Heart right ventricle (tissue), 16 donors: Measurements from ENCODE around the gene NPC1L1. TPM values are rescaled to one million over a fixed set of nuclear protein-coding genes. Genes with fewer than 3 reads are reported as not detected.

Experiments used
- ATAC-seq, 8 donors: fragments of 200-7000 bp; cut with Tn5 transposase; one replicate each; pipeline ENCODE4 v1.9.1; 2020; ENCODE audit warnings: mild to moderate bottlenecking in 8 of 8, moderate library complexity in 8 of 8, moderate number of reproducible peaks in 1 of 8
- DNase-seq, 2 donors: peaks; one replicate each; pipeline ENCODE4 v3.0.0-alpha.2; 2020
- H3K27ac ChIP-seq, 10 donors: fragments of 200-600 bp; sonication (generic) in 2 of 10; one replicate each; pipeline versions ENCODE4 v1.5.0 to v1.8.0; 2020 to 2022; ENCODE audit warnings: mild to moderate bottlenecking in 3 of 10
- H3K27me3 ChIP-seq, 7 donors: fragments of 200-600 bp; one replicate each; pipeline ENCODE4 v1.8.0; 2021 to 2022; ENCODE audit warnings: mild to moderate bottlenecking in 2 of 7
- H3K36me3 ChIP-seq, 9 donors: fragments of 200-600 bp; sonication (generic) in 1 of 9; one replicate each; pipeline versions ENCODE4 v1.5.0 to v1.8.0; 2020 to 2022; ENCODE audit warnings: mild to moderate bottlenecking in 2 of 9
- H3K4me1 ChIP-seq, 9 donors: fragments of 200-600 bp; sonication (generic) in 1 of 9; one replicate each; pipeline versions ENCODE4 v1.5.0 to v1.8.0; 2020 to 2022; ENCODE audit warnings: mild to moderate bottlenecking in 4 of 9
- H3K4me3 ChIP-seq, 10 donors: fragments of 200-600 bp; sonication (generic) in 2 of 10; one replicate each; pipeline versions ENCODE4 v1.5.0 to v1.8.0; 2020 to 2022; ENCODE audit warnings: mild to moderate bottlenecking in 7 of 10, moderate library complexity in 2 of 10
- H3K9me3 ChIP-seq, 11 donors: fragments of 200-600 bp in 10 of 11; sonication (generic) in 2 of 11; one replicate each; pipeline versions ENCODE4 v1.5.0 to v1.8.0; 2013 to 2022; ENCODE audit warnings: mild to moderate bottlenecking in 2 of 11, control low read depth in 1 of 11, moderate library complexity in 1 of 11
- WGBS, 2 donors: extraction: QIAGEN DNeasy Blood & Tissue Kit; methylation state at CpG; one replicate each; pipeline ENCODE4 v1.1.7; 2013; ENCODE audit warnings: inconsistent platforms in 1 of 2; 5-methylcytosine and 5-hydroxymethylcytosine counted together
- intact Hi-C, 10 donors: fragments of 100-400 bp; cut with DNase I; formaldehyde crosslinking; loops; one replicate each; pipeline versions ENCODE4 v1.11.1 to v1.14.2; 2022
- polyA plus RNA-seq, 2 donors: library from polyadenylated mRNA; stranded (reverse); fragments of 200-250 nt; gene quantifications; one replicate each; pipeline ENCODE4 v1.2.3, GENCODE V29; 2013
- total RNA-seq, 10 donors: library from RNA; stranded (reverse); fragmentation: NEBNext Ultra II Directional in 3 of 10; extraction: Animal tissue kit (Norgen Biotek cat#: 25700) in 3 of 10; gene quantifications; one replicate each; pipeline versions ENCODE4 v1.2.1 to v1.2.4, GENCODE V29; 2021 to 2023
- TF ChIP-seq, protein P1 (sequence below), 9 donors: fragments of 200-600 bp; sonication (generic) in 2 of 9; IDR thresholded peaks; one replicate each; pipeline versions ENCODE4 v1.5.0 to v1.8.0; 2021 to 2022; ENCODE audit warnings: antibody characterized with exemption in 9 of 9, mild to moderate bottlenecking in 5 of 9, moderate library complexity in 1 of 9
- donor health status: Arrhythmogenic right ventricular cardiomyopathy.
- donor health status: ischemic (EF 13 %, LVEDD 7.1; RV severe dilation, severe dysfunction).
- donor health status: healthy with polysubstance abuse.
- donor health status: DM: no; HTN: yes; CAD: no.
- donor health status: DM: no; HTN: no; CAD: no.
- donor health status: ischemic (EF 25% LVEDD 6.9; RV normal size, moderate dysfunction).
- donor health status: ischemic (EF 25% LVEDD 5.7; RV mildly dilated, moderate dysfunction).
- donor health status: healthy.
- donor health status: DM: yes; HTN: yes; CAD: no.
- donor health status: Ischemic cardiomyopathy.
- donor health status: ischemic (EF 35%, LVEDD 5.7; RV mildly dilated, moderate dysfunction).
- donor health status: nonischemic (EF 11% LVEDD 7.7; RV severe dilation, severe dysfunction).
- donor health status: DM: yes; HTN: yes; CAD: no.
- donor health status: PGD.
- donor health status: ischemic (EF 29% LVEDD 5.4; RV normal size, mild dysfunction).
- donor health status: nonischemic (EF 23%, LVEDD 6.1; RV moderate dilation, normal function).

The NPC1L1 gene
- total and polyA plus RNA-seq, 12 donors, result under 0.01 to 0.29 (median 0.12) TPM; not detected in 1

DNA sequence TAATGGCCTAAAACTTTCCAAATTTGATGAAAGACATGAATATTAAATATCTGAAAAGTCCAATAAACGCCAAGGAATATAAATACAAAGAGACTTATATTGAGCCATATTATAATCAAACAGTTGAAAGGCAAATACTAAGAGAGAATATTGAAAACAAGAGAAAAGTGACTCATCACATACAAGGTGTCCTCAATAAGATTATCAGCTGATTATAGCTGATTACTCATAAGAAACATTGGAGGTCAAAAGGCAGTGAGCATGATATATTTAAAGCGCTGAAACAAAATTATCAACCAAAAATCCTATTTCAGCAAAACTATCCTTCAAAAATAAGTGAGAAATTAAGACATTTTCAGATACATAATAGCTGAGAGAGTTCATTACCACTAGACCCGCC, 7.8 kb upstream of the NPC1L1 start:
- no peaks in the 10 kb centered on the region for H3K4me1 ChIP-seq

DNA sequence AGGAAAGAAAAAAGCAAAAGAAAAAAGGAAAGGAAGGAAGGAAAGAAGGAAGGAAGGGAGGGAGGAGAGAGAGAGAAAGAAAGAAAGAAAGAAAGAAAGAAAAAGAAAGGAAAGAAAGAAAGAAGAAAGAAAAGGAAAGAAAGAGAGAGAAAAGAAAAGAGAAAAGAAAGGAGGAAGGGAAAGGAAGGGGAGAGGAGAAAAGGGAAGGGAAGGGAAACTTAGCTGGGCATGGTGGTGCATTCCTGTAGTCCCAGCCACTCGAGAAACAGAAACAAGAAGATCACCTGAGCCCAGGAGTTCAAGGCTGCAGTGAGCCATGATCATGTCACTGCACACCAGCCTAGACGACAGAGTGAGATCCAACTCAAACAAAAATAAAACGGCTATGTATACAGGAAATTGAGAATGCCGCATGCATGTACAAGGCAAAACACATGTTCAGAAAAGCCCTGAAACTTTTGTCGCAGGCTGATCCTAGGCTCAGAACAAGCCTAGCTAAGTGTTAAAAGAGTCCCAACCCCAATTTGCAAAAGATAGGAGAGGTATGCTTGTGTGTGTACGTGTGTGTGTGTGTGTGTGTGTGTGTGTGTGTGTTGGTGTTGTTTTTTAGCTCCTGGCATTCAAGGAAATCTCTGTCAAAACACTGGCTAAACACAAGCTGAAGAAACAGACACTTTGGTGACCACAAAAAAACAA, 6.6 kb upstream of the NPC1L1 start:
- no peak overlapping the region for H3K27ac ChIP-seq
- no peak overlapping the region for H3K4me3 ChIP-seq
- H3K36me3 ChIP-seq, result no peaks in the 10 kb centered on the region
- intact Hi-C loops, result no loop called here
- no peaks in the 10 kb centered on the region for H3K9me3 ChIP-seq
- ATAC-seq (no peak), DNase-seq (no peak)
- TF ChIP-seq, protein P1, sequence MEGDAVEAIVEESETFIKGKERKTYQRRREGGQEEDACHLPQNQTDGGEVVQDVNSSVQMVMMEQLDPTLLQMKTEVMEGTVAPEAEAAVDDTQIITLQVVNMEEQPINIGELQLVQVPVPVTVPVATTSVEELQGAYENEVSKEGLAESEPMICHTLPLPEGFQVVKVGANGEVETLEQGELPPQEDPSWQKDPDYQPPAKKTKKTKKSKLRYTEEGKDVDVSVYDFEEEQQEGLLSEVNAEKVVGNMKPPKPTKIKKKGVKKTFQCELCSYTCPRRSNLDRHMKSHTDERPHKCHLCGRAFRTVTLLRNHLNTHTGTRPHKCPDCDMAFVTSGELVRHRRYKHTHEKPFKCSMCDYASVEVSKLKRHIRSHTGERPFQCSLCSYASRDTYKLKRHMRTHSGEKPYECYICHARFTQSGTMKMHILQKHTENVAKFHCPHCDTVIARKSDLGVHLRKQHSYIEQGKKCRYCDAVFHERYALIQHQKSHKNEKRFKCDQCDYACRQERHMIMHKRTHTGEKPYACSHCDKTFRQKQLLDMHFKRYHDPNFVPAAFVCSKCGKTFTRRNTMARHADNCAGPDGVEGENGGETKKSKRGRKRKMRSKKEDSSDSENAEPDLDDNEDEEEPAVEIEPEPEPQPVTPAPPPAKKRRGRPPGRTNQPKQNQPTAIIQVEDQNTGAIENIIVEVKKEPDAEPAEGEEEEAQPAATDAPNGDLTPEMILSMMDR (IDR thresholded peaks at IDR 0.05), result no peak
- H3K27me3 ChIP-seq, result no peaks in the 10 kb centered on the region
- no peaks in the 10 kb centered on the region for H3K4me1 ChIP-seq
- WGBS, 2 donors, result 28 to 38% methylated on average over 6 of the region's 6 CpGs

More for the DNA sequence above, 7.8 kb upstream of the NPC1L1 start:
- no peak for ATAC-seq
- Histone ChIP-seq H3K27me3 (no peaks in the 10 kb centered on the region), H3K9me3 (no peaks in the 10 kb centered on the region), H3K4me3 (no peak overlapping the region), H3K36me3 (no peaks in the 10 kb centered on the region), H3K27ac (no peak overlapping the region)
- DNase-seq, result no peak
- intact Hi-C loops, result no loop called here
- TF ChIP-seq, protein P1 (IDR thresholded peaks at IDR 0.05), result no peak
- 86 to 93% methylated on average over 3 of the region's 3 CpGs for WGBS, 2 donors

DNA sequence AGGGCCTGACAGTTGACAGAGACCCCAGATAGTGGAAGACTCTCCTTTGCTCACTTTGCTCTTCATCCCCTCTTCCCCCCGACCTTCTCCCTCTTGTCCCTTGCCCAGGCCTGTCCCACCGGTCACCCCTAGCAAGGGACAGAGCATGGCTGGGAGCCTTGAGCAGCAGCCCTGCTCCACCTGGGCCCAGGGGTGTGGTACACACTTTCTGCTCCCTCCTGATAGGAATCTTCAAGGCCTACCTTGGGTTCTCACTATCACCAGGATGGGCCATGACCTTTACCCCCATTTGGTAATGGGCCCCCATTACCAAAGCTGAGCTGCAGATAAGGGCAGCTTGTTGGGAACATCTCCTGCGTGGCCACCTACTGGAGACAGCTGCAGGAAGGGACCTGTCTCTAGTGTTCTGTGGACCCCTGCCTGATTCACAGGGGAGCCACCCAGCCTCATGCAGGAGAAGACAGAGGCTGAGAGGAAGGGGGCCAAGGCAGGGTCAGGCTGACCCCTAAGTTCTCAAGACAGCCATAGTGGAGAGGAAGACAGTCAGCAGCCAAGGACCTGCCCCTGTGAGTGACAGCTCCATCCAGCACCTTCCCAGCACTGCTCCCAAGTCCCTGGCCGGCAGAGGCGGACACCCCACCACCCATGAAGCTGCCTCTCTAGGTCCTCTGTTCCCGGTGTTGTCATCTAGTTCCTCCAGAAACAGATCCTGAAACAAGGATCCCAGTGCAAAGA, 913 bp upstream of the NPC1L1 start:
- DNase-seq, result no peak
- WGBS, 2 donors, result 88 to 91% methylated on average over 6 of the region's 6 CpGs
- TF ChIP-seq, protein P1 (IDR thresholded peaks at IDR 0.05), result no peak
- no peaks in the 10 kb centered on the region for H3K9me3 ChIP-seq
- H3K36me3 ChIP-seq, result no peaks in the 10 kb centered on the region
- no peaks in the 10 kb centered on the region for H3K4me1 ChIP-seq
- no peaks in the 10 kb centered on the region for H3K27me3 ChIP-seq
- intact Hi-C loops, result no loop called here
- ATAC-seq, result no peak
- no peak overlapping the region for H3K4me3 ChIP-seq
- no peak overlapping the region for H3K27ac ChIP-seq

DNA sequence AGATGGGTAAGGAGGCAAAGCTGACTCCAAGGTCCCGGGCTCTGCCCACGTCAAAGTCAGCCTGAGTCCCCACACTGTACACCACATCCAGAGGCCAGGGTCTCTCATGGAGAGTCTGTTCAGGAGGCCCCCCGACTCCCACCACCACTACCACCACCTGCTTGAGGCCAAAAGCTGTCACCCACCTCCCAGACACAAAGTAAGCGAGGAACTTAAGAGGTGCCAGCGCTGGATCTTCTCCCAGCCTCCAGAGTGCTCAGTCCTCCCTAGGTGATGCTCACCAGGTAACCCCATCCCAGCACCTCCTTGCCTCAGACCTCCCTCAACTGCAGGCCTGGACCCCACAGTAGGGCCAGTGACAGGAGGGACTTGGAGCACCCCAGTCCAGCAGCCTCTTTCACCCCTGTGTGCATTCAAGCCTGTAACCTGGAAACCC, 520 bp downstream of the NPC1L1 start:
- no peak overlapping the region for H3K27ac ChIP-seq
- DNase-seq, result no peak
- no peaks in the 10 kb centered on the region for H3K9me3 ChIP-seq
- WGBS, 2 donors, result 92 to 94% methylated on average over 5 of the region's 5 CpGs
- ATAC-seq, result no peak
- intact Hi-C loops, result no loop called here
- H3K4me3 ChIP-seq, result no peak overlapping the region
- H3K36me3 ChIP-seq, result no peaks in the 10 kb centered on the region
- no peaks in the 10 kb centered on the region for H3K4me1 ChIP-seq
- TF ChIP-seq, protein P1 (IDR thresholded peaks at IDR 0.05), result no peak
- H3K27me3 ChIP-seq, result no peaks in the 10 kb centered on the region
